ENCODE data around the gene CFAP221.

CFAP221 gene

GRCh38 chr2:119537792-119538191 lies 6.5 kb upstream of the CFAP221 start:
- DNase-seq, result no peak

- no peak for DNase-seq
These were observed 2.8 kb upstream of the CFAP221 start for GRCh38 chr2:119541476-119541875.

GRCh38 chr2:119544939-119545475 lies 758 bp downstream of the CFAP221 start:
- DNase-seq, result no peak

GRCh38 chr2:119545754-119546446 lies 1.7 kb downstream of the CFAP221 start:
- DNase-seq, result no peak

- no peak for DNase-seq
These were observed 2.2 kb downstream of the CFAP221 start for GRCh38 chr2:119546447-119546767.

- no peak for DNase-seq
These were observed 4.4 kb downstream of the CFAP221 start for GRCh38 chr2:119548516-119549120.

GRCh38 chr2:119549241-119549640 lies 5.0 kb downstream of the CFAP221 start:
- no peak for DNase-seq

- no peak for DNase-seq
These were observed 6.1 kb downstream of the CFAP221 start for GRCh38 chr2:119550346-119550745.

GRCh38 chr2:119550856-119551255 lies 6.6 kb downstream of the CFAP221 start:
- no peak for DNase-seq

GRCh38 chr2:119552902-119553301 lies 8.7 kb downstream of the CFAP221 start:
- no peak for DNase-seq

GRCh38 chr2:119553687-119554344 lies 9.6 kb downstream of the CFAP221 start:
- DNase-seq, result no peak

- no peak for DNase-seq
These were observed 21.2 kb downstream of the CFAP221 start for GRCh38 chr2:119565481-119565880.

GRCh38 chr2:119567292-119567691 lies 23.0 kb downstream of the CFAP221 start:
- no peak for DNase-seq

GRCh38 chr2:119574108-119574815 lies 30.0 kb downstream of the CFAP221 start:
- no peak for DNase-seq

- DNase-seq, result no peak
These were observed 30.6 kb downstream of the CFAP221 start for GRCh38 chr2:119574864-119575263.

GRCh38 chr2:119575439-119575838 lies 31.2 kb downstream of the CFAP221 start:
- DNase-seq, result no peak

- DNase-seq, result no peak
These were observed 35.4 kb downstream of the CFAP221 start for GRCh38 chr2:119579424-119580295.

- DNase-seq, result no peak
These were observed 36.4 kb downstream of the CFAP221 start for GRCh38 chr2:119580550-119581072.

- DNase-seq, result no peak
These were observed 39.0 kb downstream of the CFAP221 start for GRCh38 chr2:119583291-119583690.

GRCh38 chr2:119584469-119584868 lies 40.2 kb downstream of the CFAP221 start:
- DNase-seq, result no peak

GRCh38 chr2:119586085-119586484 lies 41.8 kb downstream of the CFAP221 start:
- no peak for DNase-seq

- no peak for DNase-seq
These were observed 46.6 kb downstream of the CFAP221 start for GRCh38 chr2:119590873-119591272.
